Subcutaneous adipose tissue (tissue), 4 donors: ENCODE measurements around the gene STK32B. TPM values are rescaled to one million over a fixed set of nuclear protein-coding genes. Genes with fewer than 3 reads are reported as not detected.

Source experiments
- CTCF ChIP-seq: fragments of 450-650 bp; IDR thresholded peaks from one replicate; pipeline ENCODE4 v1.5.1; 2016; ENCODE audit warnings: low read depth, mild to moderate bottlenecking, control low read depth, antibody characterized with exemption, moderate library complexity
- total RNA-seq, 4 donors: library from RNA; depleted of rRNA; stranded (reverse); fragments of >200 nt; gene quantifications; one replicate each; pipeline ENCODE4 v1.1.0, GENCODE V29; 2016

Gene STK32B
- total RNA-seq, 4 donors from 2014 or later: 1.3 to 3.2 (median 2.3) TPM

- TF ChIP-seq CTCF: no peak
Measured at GRCh38 chr4:5125321-5125720, 74.0 kb downstream of the STK32B start.

- no peak for TF ChIP-seq CTCF
Measured at GRCh38 chr4:5126231-5126630, 75.0 kb downstream of the STK32B start.

GRCh38 chr4:5126857-5127256, 75.6 kb downstream of the STK32B start:
- TF ChIP-seq CTCF: no peak

- TF ChIP-seq CTCF: no peak
Measured at GRCh38 chr4:5127556-5127955, 76.3 kb downstream of the STK32B start.

GRCh38 chr4:5128569-5128968, 77.3 kb downstream of the STK32B start:
- no peak for TF ChIP-seq CTCF

- TF ChIP-seq CTCF: no peak
Measured at GRCh38 chr4:5133201-5133600, 81.9 kb downstream of the STK32B start.

- TF ChIP-seq CTCF: no peak
Measured at GRCh38 chr4:5133933-5134594, 82.8 kb downstream of the STK32B start.
